Measurements from ENCODE around the gene TOX4. TPM values are rescaled to one million over a fixed set of nuclear protein-coding genes. Genes with fewer than 3 reads are reported as not detected.
A peak's percentile ranks its signal among the peaks of the same experiment; 100 is the strongest.

The TOX4 gene
- total and polyA plus RNA-seq, 9 of the 15 experiments (the other 6 are each of a cell fraction or from before 2014, with no cell fraction given) = 9.9 to 76.5 (median 41.0) TPM

DNA sequence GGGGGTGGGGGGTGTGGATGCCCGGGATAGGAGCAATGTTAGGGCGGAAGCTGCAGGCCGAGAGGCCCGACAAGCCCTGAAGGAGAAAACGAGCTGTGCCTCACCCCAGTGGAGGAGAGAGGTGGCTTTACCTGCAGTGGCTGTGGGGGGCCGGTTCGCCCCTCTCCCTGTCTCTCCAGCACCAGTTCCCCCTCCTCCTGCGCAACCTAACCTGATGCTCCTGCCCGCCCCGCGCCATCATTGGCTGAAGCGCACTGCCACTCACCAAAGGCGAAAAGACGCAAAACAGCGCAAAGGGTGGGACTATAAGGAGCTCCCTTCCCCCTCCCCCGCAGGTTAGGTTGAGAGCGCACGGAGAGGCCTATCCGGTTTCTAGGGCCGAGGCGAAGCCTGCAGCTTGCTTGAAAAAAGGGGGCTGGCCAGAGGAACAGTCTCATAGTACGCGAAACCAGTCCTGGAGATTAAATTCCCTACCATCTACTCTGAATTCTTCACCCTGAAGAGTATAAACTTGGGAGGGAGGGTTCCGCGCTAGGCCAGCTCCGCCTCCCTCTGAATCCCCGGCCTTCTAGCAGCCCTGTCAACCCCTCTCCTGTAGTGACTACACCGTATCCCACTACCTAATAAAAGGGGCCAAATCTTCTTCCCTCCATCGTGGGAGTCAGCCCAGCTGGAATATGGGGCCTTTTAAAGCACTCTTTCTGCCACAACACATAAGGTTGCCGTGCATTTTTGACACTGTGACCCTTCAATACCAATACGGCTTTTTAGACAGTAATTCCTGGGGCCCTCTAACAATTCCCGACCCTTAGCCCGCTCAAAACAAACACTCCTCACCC, 39.7 kb upstream of the TOX4 start (continued):
- TF ChIP-seq, protein P1, sequence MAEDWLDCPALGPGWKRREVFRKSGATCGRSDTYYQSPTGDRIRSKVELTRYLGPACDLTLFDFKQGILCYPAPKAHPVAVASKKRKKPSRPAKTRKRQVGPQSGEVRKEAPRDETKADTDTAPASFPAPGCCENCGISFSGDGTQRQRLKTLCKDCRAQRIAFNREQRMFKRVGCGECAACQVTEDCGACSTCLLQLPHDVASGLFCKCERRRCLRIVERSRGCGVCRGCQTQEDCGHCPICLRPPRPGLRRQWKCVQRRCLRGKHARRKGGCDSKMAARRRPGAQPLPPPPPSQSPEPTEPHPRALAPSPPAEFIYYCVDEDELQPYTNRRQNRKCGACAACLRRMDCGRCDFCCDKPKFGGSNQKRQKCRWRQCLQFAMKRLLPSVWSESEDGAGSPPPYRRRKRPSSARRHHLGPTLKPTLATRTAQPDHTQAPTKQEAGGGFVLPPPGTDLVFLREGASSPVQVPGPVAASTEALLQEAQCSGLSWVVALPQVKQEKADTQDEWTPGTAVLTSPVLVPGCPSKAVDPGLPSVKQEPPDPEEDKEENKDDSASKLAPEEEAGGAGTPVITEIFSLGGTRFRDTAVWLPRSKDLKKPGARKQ (CRISPR knock-in tag; IDR thresholded peaks at IDR 0.05) = no peak
- no peak for TF ChIP-seq SRF (CRISPR knock-in tag; IDR thresholded peaks at IDR 0.05)
- no peak for TF ChIP-seq GATA2 (CRISPR knock-in tag; IDR thresholded peaks at IDR 0.05)
- TF ChIP-seq YY1 (IDR thresholded peaks at IDR 0.05; ENCODE audit: borderline replicate concordance in 1 of 3, control insufficient read depth in 1 of 3, extremely low read depth in 1 of 3, insufficient read depth in 3 of 3, insufficient read length in 1 of 3, insufficient replicate concordance in 2 of 3, low read depth in 1 of 3, low read length in 2 of 3) = peak in 1 of 3 experiments; percentile 53
- TF ChIP-seq NCOA2 (IDR thresholded peaks at IDR 0.05; ENCODE audit: partially characterized antibody in 2 of 2) = no peak
- 0 out of 2 replicates have a peak, but pooled peaks have one; percentile 22 for TF ChIP-seq ZNF143 (CRISPR knock-in tag; IDR thresholded peaks at IDR 0.05)
- no peak for TF ChIP-seq SAFB (IDR thresholded peaks at IDR 0.05; ENCODE audit: borderline replicate concordance, low read depth, low read length)
- TF ChIP-seq ZNF551 (CRISPR knock-in tag; IDR thresholded peaks at IDR 0.05) = no peak
- TF ChIP-seq, protein P2, sequence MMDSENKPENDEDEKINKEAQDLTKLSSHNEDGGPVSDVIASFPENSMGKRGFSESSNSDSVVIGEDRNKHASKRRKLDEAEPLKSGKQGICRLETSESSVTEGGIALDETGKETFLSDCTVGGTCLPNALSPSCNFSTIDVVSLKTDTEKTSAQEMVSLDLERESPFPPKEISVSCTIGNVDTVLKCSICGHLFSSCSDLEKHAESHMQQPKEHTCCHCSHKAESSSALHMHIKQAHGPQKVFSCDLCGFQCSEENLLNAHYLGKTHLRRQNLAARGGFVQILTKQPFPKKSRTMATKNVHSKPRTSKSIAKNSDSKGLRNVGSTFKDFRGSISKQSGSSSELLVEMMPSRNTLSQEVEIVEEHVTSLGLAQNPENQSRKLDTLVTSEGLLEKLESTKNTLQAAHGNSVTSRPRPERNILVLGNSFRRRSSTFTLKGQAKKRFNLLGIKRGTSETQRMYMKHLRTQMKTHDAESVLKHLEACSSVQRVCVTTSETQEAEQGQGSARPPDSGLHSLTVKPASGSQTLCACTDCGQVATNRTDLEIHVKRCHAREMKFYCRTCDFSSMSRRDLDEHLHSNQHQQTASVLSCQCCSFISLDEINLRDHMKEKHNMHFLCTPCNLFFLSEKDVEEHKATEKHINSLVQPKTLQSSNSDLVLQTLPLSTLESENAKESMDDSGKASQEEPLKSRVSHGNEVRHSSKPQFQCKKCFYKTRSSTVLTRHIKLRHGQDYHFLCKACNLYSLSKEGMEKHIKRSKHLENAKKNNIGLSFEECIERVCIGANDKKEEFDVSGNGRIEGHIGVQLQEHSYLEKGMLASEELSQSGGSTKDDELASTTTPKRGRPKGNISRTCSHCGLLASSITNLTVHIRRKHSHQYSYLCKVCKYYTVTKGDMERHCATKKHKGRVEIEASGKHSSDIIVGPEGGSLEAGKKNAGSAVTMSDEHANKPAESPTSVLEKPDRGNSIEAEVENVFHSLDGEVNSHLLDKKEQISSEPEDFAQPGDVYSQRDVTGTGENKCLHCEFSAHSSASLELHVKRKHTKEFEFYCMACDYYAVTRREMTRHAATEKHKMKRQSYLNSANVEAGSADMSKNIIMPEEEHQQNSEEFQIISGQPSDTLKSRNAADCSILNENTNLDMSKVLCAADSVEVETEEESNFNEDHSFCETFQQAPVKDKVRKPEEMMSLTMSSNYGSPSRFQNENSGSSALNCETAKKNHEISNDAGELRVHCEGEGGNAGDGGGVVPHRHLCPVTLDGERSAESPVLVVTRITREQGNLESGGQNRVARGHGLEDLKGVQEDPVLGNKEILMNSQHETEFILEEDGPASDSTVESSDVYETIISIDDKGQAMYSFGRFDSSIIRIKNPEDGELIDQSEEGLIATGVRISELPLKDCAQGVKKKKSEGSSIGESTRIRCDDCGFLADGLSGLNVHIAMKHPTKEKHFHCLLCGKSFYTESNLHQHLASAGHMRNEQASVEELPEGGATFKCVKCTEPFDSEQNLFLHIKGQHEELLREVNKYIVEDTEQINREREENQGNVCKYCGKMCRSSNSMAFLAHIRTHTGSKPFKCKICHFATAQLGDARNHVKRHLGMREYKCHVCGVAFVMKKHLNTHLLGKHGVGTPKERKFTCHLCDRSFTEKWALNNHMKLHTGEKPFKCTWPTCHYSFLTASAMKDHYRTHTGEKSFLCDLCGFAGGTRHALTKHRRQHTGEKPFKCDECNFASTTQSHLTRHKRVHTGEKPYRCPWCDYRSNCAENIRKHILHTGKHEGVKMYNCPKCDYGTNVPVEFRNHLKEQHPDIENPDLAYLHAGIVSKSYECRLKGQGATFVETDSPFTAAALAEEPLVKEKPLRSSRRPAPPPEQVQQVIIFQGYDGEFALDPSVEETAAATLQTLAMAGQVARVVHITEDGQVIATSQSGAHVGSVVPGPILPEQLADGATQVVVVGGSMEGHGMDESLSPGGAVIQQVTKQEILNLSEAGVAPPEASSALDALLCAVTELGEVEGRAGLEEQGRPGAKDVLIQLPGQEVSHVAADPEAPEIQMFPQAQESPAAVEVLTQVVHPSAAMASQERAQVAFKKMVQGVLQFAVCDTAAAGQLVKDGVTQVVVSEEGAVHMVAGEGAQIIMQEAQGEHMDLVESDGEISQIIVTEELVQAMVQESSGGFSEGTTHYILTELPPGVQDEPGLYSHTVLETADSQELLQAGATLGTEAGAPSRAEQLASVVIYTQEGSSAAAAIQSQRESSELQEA (IDR thresholded peaks at IDR 0.05; ENCODE audit: low read depth) = no peak
- TF ChIP-seq MTA1 (IDR thresholded peaks at IDR 0.05; ENCODE audit: borderline replicate concordance) = no peak
- TF ChIP-seq KHSRP (IDR thresholded peaks at IDR 0.05) = no peak
- TF ChIP-seq TEAD4 (IDR thresholded peaks at IDR 0.05; ENCODE audit: low read length) = no peak
- no peak for TF ChIP-seq TEAD4 (CRISPR knock-in tag; IDR thresholded peaks at IDR 0.05; ENCODE audit: borderline replicate concordance)
- no peak for TF ChIP-seq ILK (tag; IDR thresholded peaks at IDR 0.05; ENCODE audit: borderline replicate concordance, low read depth)
- 0 out of 2 replicates have a peak, but pooled peaks have one; percentile 45 for TF ChIP-seq ETV1 (tag; conservative IDR thresholded peaks at IDR 0.05; ENCODE audit: low read depth)
- peak; percentile 68; the same call in 1 of the 2 replicates for TF ChIP-seq BRD4 (IDR thresholded peaks at IDR 0.05)
- no peak for TF ChIP-seq THRAP3 (IDR thresholded peaks at IDR 0.05; ENCODE audit: borderline replicate concordance)
